GM18508 (cell line): Measurements from ENCODE around the gene CHST15.
"Not testable (repeated sequence)": the region's sequence is repeated elsewhere in the genome, so short reads cannot be mapped to it uniquely, and the experiment has no call there.

Experiments used
- ATAC-seq: cut with Tn5 transposase; IDR thresholded peaks from one replicate; pipeline ENCODE4 v1.9.1; 2021; ENCODE audit warnings: moderate number of reproducible peaks; ENCODE audit not compliant: insufficient read depth, unreplicated experiment

The CHST15 gene

DNA sequence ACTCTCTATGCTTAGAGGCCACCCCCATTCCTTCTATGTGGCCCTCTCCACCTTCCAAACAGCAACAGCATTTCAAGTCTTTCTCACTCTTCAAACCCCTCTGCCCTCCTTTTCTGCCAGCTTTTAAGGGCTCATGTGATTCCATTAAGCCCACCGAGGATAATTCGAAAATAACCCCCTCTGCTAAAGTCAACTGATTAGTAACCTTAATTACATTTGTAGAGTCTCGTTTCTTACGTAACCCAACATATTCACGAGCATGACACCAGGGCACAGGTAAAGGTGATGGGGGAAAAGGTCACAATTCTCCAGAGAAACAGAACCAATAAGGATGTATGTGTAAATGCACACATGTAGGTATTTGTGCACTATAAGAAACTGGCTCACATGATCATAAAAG lies 6.7 kb upstream of the CHST15 start:
- ATAC-seq, result no peak

DNA sequence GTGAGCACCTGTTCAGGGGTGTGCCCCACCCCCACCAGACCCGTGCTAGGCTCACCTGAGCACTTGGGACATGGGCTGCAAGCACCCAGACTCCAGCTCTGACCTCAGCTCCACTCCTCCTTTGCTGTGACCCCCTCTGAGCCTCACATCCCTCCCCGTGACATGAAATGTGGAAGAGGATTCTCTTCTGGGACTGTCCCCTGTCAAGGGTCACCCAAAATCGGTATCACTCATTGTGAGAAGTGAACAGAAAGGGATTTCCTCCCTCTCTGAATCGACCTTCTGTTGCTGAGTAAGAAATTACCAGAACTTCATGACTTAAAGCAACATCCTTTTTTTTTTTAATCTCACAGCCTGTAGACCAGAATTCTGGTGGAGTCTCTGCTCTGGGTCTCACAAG lies 6.2 kb upstream of the CHST15 start:
- ATAC-seq, result no peak

DNA sequence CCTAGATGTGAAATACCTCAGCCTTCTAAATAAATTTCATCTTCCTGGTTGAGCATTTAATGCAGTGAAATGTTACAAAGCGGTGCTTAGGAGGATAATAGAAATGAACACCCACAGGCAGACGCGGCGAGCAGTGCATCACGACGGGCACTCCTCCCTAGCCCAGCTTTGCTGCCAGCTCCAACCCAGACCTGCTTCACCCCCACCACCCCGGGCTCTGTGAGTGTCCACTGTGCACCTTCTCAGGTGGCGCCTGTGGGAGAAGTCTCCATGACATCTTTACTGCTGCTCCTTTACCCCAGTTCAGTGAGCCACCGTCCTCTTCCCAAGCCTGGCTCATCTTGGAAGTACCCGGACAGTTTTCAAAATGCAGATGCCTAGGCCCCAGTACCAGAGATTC lies 5.2 kb upstream of the CHST15 start:
- ATAC-seq, result no peak

DNA sequence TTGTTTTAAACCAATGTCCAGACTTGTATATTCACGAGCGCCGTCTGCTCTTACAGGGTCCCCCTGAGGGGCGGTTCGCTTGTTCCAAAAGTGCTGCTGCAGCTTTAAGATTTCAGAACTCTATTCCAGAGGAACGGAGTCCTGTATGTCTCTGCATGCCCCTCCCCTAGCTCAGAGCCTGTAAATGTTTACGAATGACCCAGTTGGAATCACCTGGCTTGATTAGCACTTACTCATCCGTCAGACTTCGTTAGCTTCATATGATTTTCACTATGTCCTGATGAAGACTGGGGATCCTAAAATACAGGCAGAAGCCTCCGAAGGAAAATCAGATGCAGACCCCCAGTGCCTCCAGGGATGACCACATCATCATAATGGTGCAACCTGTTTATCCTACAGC lies 4.5 kb upstream of the CHST15 start:
- no peak for ATAC-seq

DNA sequence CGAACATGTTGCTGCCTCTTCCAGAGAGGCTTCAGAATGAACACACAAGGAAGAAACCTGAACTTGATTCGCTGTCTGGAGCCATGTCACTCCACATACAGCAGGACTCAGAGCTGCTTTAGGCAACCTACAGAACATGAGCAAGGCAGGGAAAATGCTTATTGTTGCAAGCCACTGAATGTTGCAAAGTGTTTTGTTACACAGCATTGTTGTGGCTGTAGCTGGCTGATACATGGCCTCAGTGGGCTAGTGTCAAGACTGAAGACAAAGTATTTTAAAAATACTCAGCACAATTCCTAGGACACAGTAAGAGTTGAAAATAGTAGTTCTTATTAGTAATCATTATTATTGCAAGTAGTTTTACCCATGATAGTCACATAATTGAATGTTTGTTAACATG lies 3.1 kb upstream of the CHST15 start:
- no peak for ATAC-seq

DNA sequence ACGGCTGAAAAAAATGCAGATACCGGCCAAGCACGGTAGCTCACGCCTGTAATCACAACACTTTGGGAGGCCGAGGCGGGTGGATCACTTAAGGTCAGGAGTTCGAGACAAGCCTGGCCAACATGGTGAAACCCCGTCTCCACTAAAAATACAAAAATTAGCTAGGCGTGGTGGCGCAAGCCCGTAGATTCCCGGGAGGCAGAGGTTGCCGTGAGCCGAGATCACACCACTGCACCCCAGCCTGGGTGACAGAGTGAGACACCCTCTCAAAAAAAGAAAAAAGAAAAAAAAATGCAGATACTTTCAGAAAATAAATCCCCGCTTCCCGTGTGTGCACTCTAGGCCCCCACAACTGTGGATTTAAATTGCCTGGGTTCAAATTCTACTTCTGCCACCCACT lies 2.4 kb upstream of the CHST15 start:
- ATAC-seq, result not testable (repeated sequence)

DNA sequence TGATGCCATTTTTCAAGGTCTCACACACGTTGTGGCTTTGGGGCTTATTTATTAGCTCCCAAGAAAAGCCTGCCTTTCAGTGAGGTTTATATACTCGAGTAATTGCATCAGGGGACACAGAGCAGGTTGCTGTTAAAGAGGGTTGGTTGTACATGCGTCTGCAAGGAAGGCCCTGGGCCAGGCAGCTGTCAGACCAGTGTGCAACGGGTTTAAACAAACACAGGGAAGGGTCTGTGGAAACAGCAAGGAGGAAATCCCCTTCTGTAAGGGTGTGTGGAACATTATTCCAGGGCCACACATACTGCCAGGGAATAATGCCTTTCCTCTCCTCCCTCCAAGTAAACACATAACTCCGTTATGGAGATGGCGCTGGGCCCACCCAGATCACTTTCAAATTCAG lies 1.7 kb upstream of the CHST15 start:
- ATAC-seq, result no peak

DNA sequence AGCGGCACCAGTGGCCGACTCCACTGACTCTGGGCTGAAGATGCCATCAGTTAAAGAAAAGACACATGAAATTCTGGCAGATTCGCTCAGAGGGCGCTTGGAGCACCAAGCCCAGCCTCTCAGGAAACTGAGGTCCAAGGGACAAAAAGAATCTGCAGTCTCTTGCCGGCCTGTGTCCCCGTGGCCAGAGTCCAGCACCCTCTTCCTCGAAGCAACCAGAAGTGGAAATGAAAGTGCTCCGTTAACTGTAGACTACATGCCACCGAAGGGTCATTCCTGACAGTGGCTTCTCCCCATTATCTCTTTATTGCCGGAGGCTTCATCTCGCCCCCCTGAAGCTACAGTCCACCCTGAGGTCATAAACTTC lies 1.0 kb upstream of the CHST15 start:
- no peak for ATAC-seq

DNA sequence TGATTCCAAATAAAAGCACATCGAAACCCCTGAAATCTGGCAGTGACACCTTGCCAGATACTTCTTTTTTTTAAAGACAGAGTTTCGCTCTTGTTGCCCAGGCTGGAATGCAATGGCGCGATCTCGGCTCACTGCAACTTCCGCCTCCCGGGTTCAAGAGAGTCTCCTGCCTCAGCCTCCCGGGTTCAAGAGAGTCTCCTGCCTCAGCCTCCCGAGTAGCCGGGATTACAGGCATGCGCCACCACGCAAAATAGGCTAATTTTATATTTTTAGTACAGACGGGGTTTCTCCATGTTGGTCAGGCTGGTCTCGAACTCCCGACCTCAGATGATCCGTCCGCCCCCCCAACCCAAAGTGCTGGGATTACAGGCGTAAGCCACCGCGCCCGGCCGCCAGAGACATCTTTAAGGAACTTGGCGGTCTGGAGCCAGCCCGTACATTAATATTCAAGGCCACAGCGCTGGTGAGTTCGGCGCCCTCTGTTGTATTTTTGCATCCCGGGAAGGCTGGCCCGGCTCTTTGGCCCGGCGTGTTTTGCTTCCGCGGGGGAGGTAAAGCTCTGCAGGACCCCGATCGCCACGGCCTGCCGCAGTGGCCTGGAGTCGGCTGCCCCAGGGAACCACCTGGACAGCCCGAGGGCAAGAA lies 498 bp upstream of the CHST15 start:
- ATAC-seq, result not testable (repeated sequence)

DNA sequence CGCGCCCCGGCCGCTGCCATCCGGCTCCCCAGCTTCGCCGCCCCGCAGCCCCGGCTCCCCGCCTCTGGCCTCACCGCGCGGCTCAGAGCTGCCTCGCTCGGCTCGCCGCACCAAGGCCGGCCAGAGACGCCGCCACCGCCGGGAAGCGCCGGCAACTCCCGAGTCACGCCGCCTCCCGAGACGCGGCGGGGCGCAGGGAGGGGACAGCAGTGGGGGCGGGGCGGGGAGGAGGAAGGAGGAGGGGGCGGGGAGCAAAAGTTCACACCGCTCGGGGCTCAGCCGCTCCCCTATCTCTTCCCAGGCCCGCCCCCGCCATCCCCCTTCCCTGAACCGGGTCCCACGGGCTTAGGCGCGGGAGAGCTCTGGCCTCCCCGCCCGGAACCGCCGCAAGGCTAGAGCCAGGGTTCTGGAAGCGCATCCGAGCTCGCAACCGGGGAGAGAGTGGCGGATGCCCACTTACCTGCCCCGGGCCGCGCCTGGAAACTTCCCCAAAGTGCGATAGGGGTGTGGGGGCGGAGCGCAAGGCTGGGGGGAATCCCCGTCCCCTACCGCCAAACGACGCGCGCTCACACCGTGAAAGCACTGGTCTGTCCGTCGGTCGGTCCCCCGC lies 1.0 kb downstream of the CHST15 start:
- ATAC-seq, result no peak

DNA sequence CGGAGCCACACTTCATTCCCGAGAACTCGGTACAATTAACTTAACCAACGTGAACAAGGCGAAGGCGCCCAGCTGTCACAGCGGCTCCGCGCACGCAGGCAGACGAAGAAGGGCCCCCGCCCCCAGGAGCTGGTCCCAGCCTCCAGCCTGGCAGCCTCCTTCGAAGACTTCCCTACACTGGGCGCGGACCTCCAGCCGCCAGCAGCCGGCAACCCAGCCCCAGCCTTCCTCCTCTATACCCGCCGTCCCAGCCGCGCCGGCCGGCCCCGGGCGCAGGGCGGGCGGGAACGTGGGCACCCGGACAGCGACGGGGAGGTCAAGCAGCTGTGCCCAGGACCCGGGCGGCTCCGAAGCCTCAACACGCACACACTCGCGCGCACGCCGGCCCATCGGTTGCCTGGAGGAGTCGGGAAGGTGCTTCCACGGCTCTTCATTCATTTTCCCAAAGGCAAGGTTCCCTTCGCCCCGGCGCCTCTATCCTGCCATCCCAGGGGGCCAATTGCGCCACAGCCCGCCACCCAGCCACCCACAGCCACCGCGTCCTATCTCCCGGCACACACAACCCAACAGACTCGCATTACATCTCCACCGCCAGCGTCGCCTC lies 1.6 kb downstream of the CHST15 start:
- ATAC-seq, result no peak

DNA sequence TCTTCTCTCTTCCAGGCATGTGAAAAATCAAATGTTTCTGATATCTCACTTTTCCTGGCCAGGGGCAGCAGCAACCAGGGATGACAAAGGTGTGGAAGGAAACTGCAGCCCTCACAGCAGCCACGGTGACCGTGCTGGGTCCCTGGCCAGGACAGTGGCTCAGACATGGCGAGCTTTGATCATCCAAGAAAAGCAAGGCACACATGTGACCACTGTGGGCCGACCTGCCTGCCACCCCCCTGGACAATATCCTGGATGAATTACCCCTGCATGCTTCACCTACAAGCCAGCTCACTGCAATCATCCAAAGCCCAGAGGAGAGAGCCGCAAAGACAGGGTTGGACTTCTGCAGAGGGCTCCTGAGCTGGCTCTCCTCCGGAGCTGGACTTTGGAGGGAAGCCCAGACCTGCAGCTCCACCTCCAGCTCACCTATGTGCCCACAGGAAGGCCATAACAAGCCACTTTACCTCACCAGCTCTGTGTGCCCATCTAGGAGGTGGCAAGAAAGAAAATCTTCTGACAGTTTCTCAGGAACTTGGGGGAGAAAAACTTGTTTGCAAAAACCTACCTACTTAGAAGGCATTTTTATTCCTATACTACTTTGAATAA lies 2.7 kb downstream of the CHST15 start:
- no peak for ATAC-seq

DNA sequence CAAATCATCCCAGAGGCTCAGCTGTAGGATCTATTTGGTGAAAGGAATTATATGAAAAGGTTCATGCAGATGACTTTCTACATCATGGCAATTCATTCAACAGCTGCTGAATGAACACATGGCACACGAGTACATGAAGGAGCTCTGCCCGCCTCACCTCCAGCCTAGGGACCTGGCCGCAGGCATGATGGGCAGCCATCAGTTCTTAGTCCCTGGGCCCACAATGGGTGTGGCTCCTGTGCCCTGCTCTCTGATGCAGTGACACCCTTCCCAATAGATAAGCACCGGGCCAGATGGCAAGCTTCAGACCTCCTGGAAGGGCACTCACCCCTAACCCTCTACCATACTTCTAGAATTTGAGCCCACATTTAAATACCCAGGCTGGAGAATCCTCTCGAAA lies 3.5 kb downstream of the CHST15 start:
- ATAC-seq, result no peak

DNA sequence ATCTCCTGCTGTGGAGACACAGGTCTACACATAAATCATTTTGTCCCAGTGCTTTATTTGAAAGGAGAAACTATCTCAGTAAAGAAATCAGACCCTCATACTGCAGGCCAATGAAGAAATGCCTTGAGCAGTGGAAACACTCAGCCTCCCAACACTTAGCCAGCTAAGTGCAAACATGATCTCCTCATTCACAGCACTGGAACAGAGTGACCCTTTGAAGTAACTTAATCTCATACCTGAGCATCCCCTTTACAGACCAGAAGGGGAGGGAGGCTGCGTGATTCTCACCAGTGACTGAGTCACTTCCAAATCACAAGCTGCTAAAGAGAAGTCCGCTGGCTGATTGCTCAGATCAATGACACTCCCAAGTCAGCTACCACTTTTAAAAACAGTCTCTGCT lies 4.5 kb downstream of the CHST15 start:
- no peak for ATAC-seq

DNA sequence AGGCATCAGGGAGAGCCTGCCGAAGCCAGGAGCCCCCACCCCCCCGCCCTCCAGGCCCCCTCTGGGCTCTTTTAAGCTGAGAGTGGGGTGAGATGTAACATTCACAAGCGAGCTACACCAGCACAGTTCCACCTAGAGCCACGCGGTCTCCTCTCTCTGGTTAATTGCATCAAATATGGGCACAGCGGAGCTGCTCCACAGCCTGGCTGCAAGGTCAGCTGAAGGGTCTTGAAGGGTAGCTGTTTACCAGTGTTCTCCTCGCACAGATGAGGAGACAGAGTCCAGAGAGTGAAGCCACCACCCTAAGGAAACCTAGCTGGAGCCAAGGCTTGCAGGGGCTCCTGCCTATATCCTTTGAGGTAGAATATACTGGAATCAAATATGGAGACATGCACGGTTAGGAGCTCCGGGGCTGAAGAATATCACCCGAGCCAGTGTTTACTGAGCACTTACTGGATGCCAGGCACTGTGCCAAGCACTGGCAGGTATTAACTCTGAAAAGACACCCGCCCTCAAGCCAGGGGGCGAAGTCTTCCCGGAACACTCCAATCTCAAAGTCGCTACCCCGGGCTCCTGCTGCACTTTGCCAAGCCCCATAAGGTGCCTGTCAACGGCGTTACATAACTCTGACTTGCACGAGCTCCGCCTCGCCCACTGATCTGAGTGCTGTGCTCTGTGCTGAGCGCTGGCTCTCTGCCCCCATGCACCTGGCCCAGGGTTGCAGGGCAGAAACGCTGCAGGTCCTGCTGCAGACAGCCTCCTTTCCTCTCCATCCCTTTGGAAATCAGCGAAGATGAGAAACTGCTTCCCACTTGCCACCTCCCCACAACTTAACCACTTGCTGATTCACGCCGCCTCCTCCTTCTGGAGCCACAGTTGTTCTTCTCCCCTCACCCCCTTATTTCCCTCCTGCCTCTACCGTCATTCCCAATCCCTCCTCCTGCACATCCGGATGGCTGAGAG lies 5.4 kb downstream of the CHST15 start:
- no peak for ATAC-seq

DNA sequence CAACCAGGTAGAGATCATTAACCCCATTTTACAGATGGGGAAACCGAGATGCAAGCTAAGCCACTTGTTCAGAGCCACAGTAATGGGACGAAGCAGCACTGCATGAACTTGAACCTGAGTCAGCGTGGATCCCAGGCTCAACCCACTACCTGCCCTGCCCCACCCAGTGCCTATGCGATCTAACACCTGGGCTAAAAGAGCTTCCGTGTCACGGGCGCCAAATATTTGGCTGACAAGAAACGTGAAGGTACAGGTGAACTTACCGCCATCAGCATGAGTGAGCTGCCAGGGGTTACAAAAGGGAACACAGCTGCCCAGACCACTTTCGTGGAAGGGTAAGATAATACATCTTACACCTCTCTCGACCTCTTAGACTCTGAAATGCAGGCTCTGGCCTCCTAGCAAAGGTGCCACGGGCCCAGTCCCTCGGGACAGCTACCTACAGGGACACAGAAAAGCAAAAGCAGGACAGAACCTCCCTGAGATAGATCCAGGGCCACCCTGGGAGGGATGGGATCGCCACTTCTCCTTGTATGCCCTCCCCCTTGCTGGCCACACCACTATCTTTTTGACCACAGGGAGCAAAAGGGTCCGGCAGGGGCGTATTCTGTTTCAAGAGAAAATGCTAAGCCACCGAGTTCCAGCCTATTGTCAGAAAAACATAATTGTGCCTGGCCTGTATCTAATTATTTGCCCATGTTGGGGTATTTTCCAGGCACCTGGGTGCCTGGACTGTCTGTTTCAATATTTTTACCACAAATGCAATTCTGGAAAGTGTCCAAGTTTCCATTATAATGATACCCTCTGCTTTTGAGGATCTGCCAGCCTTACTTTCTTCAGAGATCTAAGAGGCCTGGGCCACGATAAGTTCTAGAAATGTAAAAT lies 6.4 kb downstream of the CHST15 start:
- ATAC-seq, result no peak

DNA sequence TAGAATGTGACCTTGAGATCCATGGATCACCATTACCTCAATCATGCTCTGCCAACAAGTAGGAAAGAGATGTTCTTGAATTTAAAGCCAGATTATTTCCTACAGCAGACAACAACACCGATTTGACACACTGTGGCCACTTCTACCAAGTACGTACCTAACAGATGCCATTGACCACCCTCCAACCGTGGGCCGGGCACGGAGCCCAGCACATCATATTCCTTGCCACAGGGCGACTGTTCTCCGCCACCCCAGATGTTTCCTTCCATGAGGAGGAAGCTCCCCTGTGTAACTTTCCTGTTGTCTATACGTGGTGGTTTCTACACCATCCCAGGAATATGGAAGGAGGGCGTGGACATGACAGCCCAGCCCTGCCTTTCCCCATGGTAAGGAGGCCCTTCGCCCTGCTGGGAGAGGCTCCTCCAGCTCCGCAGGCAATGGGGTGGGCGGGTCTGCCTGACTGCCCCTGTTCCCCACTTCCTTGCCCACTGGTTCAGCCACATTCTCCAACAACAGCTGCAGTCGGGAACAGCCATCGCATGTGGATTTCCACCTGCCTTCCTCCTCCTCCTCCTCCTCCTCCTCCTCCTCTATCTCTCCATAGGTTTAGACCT lies 7.2 kb downstream of the CHST15 start:
- ATAC-seq, result no peak

DNA sequence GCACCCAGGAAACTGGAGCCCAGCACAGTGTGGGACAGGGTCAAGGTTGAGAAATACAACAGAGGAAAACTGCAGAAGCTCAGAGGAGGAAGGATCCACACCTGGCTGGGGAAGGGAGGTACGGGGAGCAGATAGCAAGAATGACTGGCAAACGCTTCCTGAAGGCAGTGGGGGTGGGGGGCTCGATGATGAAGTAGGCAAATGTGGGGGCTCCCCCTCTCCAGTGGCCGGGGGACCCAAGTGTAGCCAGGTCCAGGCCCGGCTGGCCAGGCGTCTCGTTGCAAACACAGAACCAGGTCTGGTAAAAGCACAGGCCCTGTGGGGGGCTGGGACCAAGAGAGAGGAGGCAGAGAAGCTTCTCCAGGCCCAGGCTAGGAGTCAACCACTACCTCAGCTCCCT lies 7.7 kb downstream of the CHST15 start:
- no peak for ATAC-seq

DNA sequence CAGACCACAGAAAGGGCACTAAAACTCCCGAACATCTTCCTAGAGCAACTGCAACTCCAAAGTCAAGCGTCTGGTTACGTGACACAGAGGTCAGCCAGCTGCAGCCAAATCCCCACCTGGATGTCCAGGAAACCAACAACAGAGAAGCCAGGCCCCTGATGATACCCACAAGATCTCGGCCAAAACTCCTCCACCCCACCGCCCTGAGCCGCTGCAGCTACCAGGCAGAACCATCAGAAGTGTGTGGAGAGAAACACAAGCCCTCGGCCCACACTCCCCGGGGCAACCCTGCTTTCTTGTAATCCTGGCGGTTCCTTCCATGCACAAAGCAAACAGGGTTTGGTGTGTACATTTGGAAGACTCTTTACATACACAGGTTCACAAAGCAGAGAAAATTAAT lies 8.7 kb downstream of the CHST15 start:
- no peak for ATAC-seq
